NCI-H82 (cell line): ENCODE results near the gene RASAL1.

Source experiments
- DNase-seq: peaks from one replicate; lab custom pipeline; 2025; lab: John Stamatoyannopoulos, UW

RASAL1 gene

DNA sequence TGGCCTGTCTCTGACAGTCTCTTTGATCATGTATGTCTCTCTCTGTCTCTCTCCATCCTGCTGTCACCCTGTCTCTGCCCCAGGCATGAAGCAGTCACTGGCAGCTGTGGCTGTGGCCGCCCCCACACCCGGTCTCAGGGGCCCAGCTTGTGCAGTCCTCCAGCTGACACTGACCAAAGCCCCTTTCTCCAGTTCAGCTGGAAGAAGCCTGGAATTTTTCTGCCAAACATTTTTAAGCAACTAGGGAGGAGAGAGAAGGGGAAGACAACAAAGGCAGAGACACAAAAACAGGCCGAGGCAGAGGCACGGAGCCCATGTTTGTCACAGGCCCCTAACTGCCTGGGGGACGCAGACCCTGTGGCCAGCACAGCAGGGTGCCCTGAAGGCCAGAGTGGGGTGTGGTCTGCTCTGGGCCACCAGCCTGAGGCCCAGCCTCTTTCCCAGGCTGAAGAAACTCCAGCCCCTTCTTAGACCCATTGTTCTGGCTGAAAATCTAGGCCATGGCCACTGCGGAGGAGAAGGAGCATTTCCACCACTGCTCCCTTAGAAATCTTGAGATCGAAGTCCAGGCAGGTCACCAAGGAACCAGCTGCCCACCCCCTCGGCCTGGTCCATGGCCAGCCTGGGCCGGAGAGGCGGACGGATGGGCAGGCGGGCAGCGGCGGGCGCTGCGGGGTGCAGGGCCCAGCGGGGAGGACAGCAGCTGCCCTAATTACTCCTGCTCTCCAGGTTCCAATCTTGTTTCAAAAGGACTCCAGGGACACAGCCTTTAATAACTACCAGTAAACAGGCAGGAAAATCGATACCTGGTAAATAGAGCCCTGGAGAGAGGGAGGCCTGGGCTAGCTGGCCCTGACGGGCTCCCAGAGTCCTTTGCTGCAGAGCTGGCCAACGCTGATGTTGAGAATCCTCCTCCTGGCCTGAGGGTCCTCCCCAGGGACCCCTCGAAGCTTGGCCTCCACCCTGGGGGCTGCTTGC is 64.1 kb downstream of the RASAL1 start:
- DNase-seq = peak; percentile 29

DNA sequence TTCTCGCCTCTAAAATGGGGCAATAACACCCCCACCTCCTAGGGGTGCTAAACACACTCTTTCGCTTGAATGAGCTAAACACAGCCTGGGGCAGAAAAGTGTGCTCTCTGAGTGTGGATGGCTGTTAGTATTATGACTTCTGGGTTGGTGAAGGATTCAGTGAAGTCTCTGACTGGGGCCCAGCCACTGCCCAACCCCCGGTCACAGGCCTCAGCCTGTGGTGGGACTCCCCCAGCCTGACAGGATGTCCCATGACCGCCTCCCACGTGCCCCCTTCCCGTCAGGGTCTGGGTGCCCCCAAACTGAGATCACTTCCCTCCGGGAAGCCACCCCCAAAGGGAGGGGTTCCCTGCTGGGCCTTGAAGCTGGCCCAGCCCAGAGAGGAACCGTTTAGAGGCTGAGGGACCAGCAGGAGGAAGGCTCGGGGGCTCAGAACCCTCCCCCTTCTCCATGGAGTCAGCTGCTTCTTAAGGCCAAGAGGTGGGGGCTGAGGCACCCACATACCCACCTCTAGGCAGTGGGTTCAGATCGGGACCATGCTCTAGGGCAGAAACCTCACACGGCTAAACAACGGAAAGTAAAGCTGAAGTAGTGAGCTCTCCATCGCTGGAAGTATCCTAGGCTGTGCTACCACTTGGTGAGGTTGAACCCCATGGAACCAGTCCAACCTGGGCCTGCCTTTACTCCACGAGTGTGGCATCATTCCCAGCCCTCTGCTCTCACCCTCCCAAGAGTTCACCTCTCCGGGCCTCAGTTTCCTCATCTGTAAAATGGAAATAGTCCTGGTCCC is 65.2 kb downstream of the RASAL1 start:
- no peak for DNase-seq

DNA sequence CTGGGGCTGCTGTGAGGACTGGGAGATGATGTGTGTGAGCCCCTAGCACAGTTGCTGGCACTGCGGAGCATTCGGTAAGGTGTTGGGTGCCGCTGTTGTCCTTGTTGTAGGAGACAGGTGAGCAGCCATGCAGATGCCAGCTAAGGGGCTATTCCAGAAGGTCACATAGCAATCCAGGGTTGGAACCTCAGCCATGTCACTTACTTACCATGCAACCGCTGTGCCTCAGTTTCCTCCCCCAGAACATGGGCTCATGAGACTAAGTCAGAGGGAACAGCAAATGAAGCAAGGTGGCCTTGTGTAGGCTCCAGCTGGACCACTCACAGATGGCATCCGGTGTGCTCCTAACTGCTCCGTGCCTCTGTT is 65.8 kb downstream of the RASAL1 start:
- no peak for DNase-seq

DNA sequence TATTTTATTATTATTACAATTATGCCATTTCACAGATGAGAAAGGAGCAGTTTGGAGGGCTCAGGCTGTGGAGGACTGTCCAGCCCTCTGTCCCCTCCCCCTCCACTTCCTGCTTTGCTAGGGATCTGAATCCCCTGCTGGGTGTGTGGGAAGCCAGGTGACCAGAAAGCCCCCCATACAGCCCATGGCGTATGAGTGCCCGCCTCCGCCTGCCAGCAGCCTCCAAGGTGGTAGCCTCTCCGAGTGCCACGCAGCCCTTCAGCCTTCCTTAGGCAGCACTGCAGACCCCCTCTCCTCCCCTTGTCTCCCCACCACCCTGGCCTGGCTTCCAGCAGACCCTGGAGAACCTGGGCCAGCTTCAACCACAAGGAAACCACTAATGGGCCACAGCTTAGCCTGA is 66.4 kb downstream of the RASAL1 start:
- no peak for DNase-seq

DNA sequence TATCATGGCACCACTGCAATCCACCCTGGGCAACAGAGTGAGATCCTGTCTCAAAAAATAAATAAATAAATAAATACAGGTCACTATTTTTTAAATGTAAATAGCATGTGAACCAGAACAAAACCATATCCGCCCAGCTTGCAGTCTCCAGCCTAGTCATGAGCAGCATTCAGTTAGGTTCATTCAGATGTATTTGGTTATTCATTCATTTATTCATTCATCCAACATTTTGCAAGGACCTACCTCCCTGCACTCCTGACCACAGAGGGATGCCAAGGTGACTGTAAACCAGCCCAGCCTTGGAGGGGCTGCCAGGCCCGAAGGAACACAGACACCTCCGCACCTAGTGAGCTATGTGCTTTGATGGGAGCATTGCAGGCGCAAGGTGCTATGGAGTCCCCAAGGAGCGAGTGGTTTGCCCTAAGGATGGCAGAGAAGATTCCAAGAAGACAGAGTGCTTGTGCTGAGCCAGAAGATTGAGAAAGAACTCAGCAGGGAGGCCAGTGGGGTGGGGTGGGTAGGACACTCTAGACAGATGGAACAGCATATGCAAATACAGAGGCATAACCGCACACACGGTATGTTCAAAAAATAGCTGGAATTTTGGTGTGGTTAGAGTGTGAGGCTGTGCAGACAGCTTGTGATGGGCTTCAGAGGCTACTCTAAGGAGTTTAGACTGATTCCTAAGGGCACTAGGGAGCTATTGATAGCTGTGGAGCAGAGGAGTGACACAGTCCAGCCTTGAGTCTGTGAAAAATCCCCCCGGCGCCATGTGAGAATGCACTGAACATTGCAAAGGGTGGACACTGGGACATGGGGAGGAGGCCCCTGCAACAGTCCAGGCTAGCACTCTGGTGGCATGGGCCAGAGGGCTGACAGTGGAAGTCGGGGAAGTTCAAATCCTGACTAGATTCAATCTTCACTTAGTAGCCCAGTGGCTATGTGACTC is 67.3 kb downstream of the RASAL1 start:
- DNase-seq = no peak

DNA sequence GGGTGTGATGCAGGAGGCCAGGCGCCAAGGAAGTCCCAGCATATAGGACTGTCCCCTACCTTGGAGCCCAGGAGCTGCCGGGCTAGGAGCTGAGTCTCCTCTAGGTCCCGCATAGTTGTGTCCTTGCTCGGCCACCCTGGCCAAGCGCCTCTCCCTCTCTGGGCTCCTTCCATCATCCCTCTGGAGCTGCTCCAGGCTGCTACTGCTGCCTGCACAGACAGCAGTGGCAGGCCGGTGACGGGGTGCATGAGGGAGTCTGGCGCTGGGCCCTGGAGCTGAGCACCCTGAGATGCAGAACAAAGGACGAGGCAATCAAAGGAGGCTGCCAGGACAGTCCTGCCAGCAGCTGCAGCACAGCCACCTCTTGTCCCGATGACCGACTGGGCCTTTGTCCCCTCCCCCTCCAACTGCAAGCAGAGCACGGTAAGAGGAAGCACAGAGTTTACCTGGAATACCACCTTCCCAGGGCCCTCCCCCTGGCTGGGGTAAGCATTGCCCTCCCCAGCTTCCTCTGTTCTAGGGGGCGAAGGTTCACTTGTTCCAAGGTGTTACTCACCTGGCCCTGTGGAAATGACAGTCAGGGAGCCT is 68.7 kb downstream of the RASAL1 start:
- DNase-seq = no peak

DNA sequence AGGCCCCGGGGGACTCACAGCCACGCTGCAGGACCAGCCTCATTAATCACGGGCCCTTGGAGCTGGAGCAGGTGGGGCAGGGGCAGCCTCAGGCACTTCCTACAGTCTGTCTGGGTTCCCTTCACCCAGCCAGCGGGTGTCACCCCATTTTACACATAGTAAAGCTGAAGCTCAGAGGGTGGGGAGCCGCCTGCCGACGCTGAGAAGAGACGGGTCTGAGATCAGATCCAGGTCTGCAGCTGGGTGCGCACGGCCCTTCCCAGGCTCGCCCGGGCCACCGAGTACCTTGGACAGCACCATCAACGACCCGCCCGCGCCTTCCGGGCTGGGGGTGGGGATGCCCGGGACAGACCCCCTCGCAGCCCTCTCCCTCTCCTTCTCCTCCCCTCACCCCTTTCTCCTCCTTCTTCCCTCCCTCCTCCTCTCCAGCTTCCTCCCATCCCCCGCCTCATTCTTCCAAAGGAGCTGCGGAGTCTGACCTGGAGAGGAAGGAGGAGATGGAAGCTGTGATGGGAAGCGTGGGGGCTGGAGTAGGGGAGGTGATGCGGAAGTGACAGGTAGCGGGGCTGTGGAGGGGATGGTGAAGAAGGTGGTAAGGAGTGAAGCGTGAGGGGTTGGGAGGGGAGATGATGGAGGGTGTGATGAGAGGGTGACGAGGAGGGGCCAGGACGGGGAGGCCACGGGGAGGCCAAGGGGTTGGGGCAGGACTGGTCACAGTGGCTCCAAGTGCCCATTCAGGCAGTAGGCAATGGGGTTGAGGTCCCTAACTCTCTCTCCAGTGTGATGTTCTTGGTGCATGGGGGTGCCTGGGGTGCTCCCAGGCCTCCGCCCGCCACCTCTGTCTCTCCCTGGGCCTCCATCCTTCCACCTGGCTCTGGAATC is 70.2 kb downstream of the RASAL1 start:
- peak; percentile 67 for DNase-seq

DNA sequence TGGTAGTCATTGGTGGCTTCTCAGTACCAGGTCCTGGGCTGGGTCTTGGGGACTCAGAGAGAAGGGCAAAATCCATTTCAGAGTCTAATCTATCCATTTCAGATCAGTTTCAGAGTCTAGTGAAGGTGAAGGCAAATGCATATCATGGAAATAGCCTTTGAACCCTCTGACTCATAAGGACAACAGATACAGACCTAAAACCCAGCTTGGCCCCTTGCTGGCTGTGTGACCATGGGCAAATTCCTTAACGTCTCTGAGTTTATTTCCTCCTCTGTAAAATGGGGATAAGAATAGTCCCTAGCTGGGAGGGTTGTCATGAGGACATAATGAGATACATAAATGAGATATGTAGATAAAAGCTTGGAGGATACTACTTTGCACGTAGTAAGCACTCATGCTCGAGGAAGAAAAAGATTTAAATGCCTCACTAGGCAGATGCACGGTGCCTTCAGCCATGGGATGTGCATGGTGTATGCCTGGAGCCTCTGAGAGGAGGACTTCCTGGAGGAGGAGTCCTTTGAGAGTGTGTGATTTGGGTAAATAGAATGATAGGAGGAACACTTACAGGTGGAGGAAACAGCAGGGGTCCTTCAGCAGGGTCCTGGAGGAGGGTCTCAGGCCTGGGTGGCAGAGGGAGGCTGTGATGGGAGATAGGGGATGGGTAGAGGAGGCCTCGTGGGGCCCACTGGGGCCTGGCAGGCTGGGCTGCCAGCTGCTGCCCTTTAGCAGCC is 71.0 kb downstream of the RASAL1 start:
- DNase-seq = no peak

DNA sequence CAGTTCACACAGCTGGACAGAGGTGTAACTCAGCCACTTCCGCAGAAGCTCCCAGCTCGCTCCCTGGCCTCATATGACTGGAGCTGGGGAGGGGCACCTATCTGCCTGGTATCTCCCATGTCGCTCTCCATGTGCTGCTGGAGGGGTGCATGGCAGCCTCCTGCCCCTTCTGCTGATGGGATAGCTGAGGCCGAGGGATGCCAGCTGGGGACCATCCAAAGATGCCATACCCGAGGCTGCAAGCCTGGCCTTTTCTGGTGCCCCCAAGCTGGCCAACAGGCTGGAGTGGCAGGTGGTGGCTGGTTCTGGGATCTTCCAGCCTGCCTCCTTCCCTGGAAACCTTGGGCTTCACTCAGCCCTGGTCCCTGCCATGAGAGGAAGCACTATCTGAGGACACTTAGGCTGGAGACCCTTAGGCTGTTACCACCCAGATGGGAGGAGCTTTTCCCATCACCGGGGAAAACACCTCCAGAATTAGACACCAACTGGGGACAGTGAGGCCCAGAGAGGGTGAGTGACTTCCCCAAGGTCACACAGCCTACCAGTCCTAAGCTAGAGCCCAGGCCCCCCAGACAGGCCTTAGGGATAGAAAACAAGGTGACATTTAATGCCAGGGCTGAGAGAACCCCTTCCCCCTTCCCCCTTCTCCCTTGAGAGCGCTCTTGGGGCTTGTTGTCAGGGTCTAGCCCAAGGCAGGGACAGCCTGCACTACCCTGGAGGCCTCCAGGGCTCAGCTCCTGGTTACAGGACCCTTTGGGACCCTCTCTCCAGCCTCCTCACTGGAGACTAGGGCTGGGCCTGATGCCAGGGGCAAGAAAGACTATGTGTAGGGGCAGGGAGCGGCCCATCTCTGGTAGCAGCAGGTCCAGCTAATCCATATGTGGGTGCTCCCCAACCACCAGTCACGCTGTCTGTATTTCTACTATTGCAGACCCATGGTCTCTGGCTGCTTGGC is 71.9 kb downstream of the RASAL1 start:
- DNase-seq = no peak

DNA sequence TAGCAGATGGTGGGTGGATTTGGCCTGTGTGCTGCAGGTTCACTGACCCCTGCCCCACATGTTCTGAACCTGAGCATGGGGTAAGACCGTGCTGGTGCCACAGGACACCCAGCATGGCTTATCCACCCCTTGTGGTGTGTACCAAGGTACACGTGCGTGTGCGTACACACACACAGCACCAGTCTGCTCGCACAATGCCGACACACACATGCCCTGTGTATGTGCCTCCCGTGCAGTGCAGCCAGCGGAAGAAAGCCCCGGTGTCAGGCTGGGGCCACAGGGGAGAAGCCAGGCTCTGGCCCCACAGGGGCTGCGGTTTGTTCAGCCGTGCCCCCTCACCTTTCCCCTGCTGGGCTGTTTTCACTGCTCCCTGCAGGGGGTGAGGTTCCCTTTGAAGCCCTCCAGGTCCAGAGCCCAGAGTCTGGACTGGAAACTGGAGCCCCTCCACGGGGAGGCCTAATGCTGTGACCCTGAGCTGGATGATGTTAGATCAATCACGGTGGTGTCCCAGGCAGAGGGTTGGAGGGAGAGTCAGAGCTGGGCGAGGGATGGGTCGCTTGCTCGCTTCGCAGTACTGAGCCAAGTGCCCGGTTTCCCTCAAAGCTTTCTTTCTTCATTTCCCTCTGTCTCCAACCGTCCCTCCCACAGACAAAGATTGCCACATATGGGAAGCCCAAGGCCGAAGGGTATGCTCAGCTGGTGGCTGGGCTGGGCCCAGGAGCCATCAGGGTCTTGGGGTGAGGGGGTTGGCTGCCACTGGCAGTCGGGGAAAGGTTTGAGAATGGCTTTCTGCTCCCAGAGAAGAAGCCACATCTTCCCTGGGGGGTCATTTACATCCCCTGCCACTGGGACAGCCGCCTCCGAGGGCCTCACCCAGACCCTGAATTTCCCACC is 72.8 kb downstream of the RASAL1 start:
- DNase-seq = peak; percentile 49

DNA sequence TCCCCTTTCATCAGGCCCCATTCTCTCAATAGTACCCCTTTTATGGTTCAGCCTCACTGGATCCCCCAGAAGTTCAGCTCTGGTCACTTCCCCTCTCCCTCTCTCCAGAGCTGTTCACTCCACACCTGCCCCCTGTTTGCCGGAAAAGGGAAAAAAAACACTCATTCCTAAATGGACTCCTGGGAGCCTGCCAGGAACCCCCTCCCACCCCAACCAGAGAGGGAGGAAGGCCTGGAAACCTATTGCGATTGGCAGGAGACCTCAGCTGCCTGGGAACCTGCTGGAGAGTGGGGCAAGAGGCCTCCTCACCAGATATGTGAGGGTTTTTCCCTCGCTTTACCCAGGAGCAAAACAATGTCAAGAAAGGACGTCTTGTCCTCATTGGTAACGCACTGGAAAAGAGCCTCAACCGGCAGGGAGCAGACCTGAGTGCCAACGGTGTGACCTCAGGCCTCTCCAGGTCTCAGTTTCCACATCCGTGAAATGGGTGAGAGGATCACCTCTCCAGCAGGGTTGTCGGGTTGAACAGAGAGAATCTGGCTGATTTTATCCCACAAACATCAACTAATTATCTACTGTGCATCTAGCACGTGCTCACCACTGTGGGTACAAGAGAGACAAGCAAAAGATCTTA is 74.4 kb downstream of the RASAL1 start:
- DNase-seq = no peak

DNA sequence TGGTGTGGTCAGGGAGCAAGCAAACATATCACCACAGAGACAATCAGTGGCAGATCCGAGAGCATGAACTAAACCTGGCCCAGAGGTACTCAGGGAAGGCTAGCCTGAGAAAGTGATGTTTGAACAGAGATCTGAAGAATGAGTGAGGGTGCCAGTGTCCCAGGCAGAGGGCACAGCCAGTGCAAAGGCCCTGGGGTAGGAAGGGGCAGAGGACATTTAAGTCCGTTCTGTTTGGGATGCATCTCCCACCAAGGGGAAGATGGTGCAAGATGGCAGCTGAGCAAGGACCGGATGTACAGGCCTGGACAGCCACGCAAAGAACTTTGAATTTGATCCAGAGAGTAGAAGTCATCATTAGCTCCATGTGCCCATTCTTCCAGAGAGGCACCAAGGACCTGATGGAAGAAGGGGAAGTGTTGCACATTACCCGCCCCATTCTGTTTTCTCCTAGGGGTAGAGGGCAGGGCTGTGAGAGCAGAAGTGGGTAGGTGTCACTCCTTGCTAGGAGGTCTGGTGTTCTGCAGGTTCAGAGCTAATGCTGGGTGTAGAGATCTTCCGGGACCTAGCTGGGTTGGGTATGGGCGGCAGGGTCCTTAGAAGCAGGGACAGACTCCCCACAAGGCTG is 75.1 kb downstream of the RASAL1 start:
- DNase-seq = no peak

DNA sequence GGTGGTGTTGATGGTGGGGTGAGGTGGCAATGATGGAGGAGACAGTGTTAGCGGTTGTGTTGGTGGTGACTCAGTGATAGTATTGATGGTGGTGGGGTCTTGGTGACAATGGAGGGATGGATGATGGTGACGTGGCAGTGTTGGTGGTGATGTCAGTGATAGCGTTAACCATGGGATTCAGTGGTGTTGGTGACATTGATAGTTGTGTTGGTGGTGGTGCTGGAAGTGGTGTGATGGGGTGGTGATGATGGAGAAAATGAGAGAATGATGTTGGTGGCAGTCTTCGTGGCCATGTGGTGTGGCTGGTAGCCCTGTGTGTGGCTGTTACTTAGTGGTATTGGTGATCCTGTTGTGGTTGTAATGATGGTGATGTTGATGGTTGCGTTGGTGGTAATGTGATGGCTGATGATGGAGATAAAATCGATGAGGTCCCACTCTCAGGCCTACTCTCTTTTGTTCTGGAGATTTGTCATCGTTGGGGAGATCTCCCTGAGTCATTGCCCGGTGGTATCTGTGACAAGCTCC is 76.4 kb downstream of the RASAL1 start:
- no peak for DNase-seq

DNA sequence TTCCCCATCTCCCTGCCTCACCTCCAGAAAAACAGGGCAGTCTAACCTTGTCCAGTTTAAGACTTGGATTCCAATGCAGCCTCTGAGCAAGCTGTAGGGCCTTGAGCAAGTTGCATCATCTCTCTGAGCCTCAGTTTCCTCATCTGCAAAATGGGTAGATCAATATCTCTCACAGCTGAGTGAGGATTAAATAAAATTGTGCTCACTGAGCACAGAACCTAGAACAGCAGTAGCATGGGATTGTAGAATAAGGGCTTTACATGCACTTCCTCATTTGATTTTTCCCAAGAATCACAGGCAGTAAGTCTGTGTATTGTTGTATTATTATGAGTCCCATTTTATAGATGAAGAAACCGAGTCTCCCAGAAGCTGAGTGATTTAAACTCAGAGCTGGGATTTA is 77.0 kb downstream of the RASAL1 start:
- DNase-seq = no peak

DNA sequence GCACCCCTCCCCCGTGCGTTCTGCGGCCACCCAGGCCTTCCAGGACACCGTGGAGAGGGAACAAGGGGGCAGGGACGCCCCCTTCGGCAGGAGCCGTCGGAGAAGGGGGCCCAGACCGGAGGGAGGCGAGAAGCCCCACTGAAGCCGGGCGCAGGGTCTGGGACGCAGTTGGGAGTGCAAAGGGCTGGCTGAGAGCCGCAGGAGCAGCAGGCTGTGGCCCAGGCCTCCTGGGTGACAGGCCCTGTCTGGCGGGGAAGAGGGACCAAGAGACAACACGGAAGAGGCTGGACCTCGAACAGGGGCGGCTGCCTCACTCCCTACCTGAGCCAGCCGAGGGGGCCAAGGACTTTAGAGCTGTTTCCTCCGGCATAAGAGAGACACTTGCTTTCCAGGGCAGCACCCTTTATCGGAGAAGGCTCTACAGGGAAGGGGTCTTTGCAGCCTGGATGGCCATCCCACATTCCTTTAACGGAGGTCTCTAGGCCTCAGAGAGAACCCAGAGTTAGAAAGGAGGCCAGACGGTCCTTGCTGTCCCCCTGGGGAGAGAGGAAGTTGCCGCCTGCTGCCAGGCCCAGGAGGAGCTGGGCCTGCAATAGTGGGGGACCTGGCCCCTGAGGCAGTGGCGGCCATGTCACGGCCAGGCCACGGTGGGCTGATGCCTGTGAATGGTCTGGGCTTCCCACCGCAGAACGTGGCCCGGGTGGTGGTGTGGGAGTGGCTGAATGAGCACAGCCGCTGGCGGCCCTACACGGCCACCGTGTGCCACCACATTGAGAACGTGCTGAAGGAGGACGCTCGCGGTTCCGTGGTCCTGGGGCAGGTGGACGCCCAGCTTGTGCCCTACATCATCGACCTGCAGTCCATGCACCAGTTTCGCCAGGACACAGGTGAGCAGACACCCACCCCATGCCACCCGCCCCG is 77.7 kb downstream of the RASAL1 start:
- DNase-seq = no peak
